Parathyroid adenoma (tissue), 2 donors: Measurements from ENCODE around the gene SUGP2.

ENCODE experiments used
- H2AFZ ChIP-seq: fragments of 300-600 bp; sonication (generic); one replicate; pipeline ENCODE4 v1.7.0; 2017; ENCODE audit warnings: antibody characterized with exemption, mild to moderate bottlenecking
- H3K27ac ChIP-seq: fragments of 300-600 bp; sonication (generic); one replicate; pipeline ENCODE4 v1.7.0; 2017
- H3K27me3 ChIP-seq: fragments of 300-600 bp; sonication (generic); one replicate; pipeline ENCODE4 v1.7.0; 2017; ENCODE audit warnings: low read length; ENCODE audit not compliant: control insufficient read depth, insufficient read depth
- H3K36me3 ChIP-seq: fragments of 300-600 bp; sonication (generic); one replicate; pipeline ENCODE4 v1.7.0; 2017; ENCODE audit warnings: low read length; ENCODE audit not compliant: control insufficient read depth, insufficient read depth
- H3K4me1 ChIP-seq: fragments of 300-600 bp; sonication (generic); one replicate; pipeline ENCODE4 v1.7.0; 2017; ENCODE audit warnings: control low read depth
- H3K4me2 ChIP-seq: fragments of 300-600 bp; sonication (generic); one replicate; pipeline ENCODE4 v1.7.0; 2017; ENCODE audit warnings: low read length
- H3K4me3 ChIP-seq: fragments of 300-600 bp; sonication (generic); one replicate; pipeline ENCODE4 v1.7.0; 2017; ENCODE audit warnings: low read depth, low read length
- H3K79me2 ChIP-seq: fragments of 300-600 bp; sonication (generic); one replicate; pipeline ENCODE4 v1.7.0; 2017; ENCODE audit warnings: control low read depth
- H3K9ac ChIP-seq: fragments of 300-600 bp; sonication (generic); one replicate; pipeline ENCODE4 v1.7.0; 2017; ENCODE audit warnings: mild to moderate bottlenecking
- H3K9me3 ChIP-seq: fragments of 300-600 bp; sonication (generic); one replicate; pipeline ENCODE4 v1.7.0; 2017; ENCODE audit warnings: low read length; ENCODE audit not compliant: control insufficient read depth
- TF ChIP-seq, protein P1 (sequence below): fragments of 300-600 bp; sonication (generic); IDR thresholded peaks from one replicate; pipeline ENCODE4 v1.7.0; 2017; ENCODE audit warnings: antibody characterized with exemption, mild to moderate bottlenecking
- donor health status: primary hyperparathyroidism.

The SUGP2 gene

DNA sequence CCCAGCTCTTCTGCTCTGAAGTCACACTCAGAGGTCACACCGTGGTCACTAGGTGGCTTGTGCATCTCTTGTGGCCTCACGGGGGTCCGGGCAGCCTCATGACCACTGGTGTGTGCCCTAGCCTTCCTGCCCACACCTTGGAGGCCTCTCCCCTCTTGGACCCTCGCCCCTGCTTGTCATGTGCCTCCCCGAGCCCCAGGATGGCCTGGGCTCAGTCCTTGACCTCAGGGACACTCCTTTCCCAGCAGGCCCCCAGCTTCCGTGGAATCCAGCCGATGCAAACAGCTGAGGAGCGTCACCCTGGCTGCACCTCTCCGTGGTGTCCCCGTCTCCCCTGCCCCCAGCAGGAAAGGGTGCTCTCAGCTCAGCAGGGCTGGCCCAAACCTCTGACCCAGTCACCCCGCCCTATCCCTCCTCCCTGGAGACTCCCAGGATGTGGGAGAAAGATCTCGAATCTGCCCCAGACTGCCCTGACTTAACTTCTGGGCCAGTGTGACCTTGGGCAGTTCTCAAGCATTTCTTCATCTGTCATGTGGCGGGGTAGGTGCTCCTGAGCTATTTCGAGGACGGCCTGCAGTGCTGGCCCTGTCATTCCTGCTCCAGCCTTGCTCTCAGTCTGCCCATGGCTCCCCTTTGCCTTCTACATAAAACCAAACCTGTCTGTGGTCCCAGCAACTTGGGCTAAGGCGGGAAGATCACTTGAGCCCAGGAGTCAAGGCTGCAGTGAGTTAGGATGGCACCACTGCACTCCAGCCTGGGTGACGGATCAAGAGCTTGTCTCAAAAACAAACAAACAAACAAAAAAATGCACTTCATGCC lies 25.9 kb upstream of the SUGP2 start:
- Histone ChIP-seq H3K27ac (no peak overlapping the region), H3K36me3 (no peaks in the 10 kb centered on the region)

DNA sequence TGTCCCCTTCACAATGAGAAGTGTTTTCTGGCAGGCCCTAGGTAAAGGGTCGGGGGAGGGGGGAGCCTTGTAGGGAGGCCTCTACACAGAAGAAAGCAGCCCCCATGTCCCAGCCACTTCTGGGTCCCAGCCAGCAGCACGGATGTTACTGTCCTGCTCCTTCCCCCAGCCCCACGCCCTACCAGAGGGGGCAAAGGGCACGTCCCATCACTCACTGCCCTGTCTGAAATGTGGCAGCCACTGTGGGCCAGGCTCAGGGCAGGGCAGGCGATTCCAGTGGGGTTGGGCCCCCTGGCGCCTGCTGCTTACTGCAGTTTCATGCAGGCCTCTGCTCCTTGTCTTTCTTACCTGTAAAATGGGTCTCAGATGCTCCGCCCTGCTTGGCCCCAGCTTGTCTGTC lies 24.4 kb upstream of the SUGP2 start:
- TF ChIP-seq, protein P1, sequence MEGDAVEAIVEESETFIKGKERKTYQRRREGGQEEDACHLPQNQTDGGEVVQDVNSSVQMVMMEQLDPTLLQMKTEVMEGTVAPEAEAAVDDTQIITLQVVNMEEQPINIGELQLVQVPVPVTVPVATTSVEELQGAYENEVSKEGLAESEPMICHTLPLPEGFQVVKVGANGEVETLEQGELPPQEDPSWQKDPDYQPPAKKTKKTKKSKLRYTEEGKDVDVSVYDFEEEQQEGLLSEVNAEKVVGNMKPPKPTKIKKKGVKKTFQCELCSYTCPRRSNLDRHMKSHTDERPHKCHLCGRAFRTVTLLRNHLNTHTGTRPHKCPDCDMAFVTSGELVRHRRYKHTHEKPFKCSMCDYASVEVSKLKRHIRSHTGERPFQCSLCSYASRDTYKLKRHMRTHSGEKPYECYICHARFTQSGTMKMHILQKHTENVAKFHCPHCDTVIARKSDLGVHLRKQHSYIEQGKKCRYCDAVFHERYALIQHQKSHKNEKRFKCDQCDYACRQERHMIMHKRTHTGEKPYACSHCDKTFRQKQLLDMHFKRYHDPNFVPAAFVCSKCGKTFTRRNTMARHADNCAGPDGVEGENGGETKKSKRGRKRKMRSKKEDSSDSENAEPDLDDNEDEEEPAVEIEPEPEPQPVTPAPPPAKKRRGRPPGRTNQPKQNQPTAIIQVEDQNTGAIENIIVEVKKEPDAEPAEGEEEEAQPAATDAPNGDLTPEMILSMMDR, result no peak
- H3K4me3 ChIP-seq, result no peak overlapping the region
- H3K36me3 ChIP-seq, result no peaks in the 10 kb centered on the region
- no peak overlapping the region for H3K4me2 ChIP-seq
- no peak overlapping the region for H3K27ac ChIP-seq
- H3K79me2 ChIP-seq, result no peaks in the 10 kb centered on the region
- no peak overlapping the region for H2AFZ ChIP-seq
- H3K9ac ChIP-seq, result no peak overlapping the region
- no peaks in the 10 kb centered on the region for H3K9me3 ChIP-seq
- peaks cover under 1% of the 10 kb centered on the region for H3K4me1 ChIP-seq
- no peaks in the 10 kb centered on the region for H3K27me3 ChIP-seq

More for the DNA sequence above, 25.9 kb upstream of the SUGP2 start:
- no peak overlapping the region for H2AFZ ChIP-seq
- H3K4me3 ChIP-seq, result no peak overlapping the region
- H3K27me3 ChIP-seq, result no peaks in the 10 kb centered on the region
- TF ChIP-seq, protein P1, result no peak
- no peak overlapping the region for H3K9ac ChIP-seq
- no peak overlapping the region for H3K4me2 ChIP-seq
- H3K9me3 ChIP-seq, result no peaks in the 10 kb centered on the region
- peaks cover 5% of the 10 kb centered on the region for H3K4me1 ChIP-seq
- H3K79me2 ChIP-seq, result no peaks in the 10 kb centered on the region

DNA sequence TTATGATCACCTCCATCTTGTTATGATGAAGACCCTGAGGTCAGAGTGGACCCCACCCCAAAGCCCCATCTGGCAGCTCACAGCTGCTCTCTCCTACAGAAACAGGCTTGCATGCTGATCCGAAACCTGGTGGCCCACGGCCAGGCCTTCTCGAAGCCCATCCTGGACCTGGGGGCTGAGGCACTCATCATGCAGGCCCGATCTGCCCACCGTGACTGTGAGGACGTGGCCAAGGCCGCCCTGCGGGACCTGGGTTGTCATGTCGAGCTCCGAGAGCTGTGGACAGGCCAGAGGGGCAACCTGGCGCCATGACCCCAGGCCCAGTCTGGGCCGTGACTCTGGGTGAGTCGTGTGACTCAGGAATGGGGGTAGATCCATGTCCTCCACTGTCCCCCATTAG lies 24.0 kb upstream of the SUGP2 start:
- no peak overlapping the region for H3K4me2 ChIP-seq
- no peaks in the 10 kb centered on the region for H3K4me1 ChIP-seq
- no peaks in the 10 kb centered on the region for H3K36me3 ChIP-seq
- H3K27ac ChIP-seq, result no peak overlapping the region
- no peaks in the 10 kb centered on the region for H3K9me3 ChIP-seq
- TF ChIP-seq, protein P1, result no peak
- no peak overlapping the region for H3K9ac ChIP-seq
- H3K4me3 ChIP-seq, result no peak overlapping the region
- H2AFZ ChIP-seq, result no peak overlapping the region
- no peaks in the 10 kb centered on the region for H3K79me2 ChIP-seq
- H3K27me3 ChIP-seq, result no peaks in the 10 kb centered on the region

DNA sequence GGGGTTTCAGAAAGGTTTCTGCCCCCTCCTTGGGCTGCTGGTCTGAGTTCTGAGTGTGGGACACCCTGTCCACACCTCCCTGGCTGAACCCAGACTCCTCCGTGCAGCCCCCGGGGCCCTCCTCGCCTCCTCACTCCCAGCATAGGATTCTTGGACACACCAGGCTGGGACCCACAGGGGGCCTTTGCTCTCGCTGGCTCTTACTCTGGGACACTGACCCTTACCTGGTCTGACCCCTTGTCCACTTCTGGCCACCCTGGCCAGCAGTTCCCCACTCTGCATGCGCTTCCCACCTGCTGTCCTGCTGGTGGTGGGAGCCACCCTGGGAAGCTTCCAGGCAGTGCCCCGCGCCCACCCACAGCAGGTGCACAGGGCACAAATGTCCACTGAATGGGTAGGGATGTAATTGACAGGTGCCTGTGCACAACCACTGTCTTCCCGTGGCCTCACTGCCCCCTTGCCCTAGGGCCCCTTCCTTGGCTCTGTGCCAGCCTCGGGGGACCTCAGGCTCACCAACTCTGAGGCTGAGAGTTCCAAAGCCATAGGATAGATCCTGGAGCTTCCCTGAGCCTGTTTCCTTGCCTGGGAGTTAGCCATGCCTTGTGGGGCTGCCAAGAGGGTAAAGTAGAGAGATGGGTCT lies 23.4 kb upstream of the SUGP2 start:
- Histone ChIP-seq H3K9me3 (no peaks in the 10 kb centered on the region), H3K27me3 (no peaks in the 10 kb centered on the region), H3K27ac (no peak overlapping the region), H3K4me2 (no peak overlapping the region), H3K9ac (no peak overlapping the region), H3K79me2 (no peaks in the 10 kb centered on the region), H3K4me3 (no peak overlapping the region), H2AFZ (no peak overlapping the region), H3K4me1 (no peaks in the 10 kb centered on the region), H3K36me3 (no peaks in the 10 kb centered on the region)
- TF ChIP-seq, protein P1, result no peak
